ENCODE results near the gene FAM53B.
A peak's percentile ranks its signal among the peaks of the same experiment; 100 is the strongest.
"Not testable (repeated sequence)": the region's sequence is repeated elsewhere in the genome, so short reads cannot be mapped to it uniquely, and the experiment has no call there.

The FAM53B gene, protein sequence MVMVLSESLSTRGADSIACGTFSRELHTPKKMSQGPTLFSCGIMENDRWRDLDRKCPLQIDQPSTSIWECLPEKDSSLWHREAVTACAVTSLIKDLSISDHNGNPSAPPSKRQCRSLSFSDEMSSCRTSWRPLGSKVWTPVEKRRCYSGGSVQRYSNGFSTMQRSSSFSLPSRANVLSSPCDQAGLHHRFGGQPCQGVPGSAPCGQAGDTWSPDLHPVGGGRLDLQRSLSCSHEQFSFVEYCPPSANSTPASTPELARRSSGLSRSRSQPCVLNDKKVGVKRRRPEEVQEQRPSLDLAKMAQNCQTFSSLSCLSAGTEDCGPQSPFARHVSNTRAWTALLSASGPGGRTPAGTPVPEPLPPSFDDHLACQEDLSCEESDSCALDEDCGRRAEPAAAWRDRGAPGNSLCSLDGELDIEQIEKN

DNA sequence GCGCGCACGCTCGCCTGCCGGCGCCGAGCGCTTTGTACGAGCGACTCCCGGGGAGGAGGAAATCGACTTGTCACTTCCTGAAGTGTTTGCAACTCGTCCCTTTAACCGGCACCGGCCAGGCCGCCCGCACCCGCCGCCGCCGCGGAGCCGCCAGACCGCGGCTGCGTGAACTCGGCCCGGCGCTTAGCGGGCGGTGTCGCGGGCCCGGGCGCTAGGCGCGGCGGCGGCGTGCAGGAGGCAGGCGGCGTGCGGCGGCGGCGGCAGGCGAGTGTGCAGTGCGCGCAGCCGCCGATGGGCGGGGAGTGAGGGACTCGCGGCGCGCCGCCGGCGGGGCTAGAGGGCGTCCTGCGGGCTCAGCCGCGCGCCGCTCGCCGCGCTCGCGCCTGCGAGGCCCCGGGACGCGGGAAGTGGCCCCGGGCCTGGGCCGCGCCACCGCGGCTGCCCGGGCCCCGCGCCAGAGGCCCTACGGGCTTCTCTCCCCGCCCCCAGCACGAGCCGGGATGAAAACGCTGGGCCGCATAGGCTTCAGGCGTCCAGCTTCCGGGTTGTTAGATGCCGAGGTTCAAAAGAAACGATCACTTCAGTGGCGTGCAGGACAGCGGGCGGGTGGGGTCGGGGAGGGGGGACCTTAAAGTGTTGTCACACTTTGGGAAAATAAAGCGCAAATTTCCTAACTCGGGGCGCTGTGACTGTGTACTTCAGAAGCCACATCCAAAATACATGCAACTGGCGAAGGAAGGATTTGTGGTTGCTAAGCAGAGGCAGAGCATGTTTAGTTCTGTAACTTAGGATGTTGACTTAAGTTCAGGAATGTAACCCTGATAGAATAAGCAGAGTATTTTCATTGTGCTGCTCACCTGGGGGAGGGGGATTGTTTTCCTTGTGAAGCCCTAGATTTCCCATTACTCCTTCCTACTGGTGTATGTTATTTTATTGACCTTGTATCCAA, at the start of gene FAM53B:
FAM53B (minus strand) TSS at position 277 of the 949 bp plus-strand sequence. CDS start 37,665 bp downstream, outside the sequence.
- DNase-seq, result peak; percentile 58

- DNase-seq, result no peak
These were observed 48.8 kb upstream of the FAM53B start for GRCh38 chr10:124792998-124793352.

DNA sequence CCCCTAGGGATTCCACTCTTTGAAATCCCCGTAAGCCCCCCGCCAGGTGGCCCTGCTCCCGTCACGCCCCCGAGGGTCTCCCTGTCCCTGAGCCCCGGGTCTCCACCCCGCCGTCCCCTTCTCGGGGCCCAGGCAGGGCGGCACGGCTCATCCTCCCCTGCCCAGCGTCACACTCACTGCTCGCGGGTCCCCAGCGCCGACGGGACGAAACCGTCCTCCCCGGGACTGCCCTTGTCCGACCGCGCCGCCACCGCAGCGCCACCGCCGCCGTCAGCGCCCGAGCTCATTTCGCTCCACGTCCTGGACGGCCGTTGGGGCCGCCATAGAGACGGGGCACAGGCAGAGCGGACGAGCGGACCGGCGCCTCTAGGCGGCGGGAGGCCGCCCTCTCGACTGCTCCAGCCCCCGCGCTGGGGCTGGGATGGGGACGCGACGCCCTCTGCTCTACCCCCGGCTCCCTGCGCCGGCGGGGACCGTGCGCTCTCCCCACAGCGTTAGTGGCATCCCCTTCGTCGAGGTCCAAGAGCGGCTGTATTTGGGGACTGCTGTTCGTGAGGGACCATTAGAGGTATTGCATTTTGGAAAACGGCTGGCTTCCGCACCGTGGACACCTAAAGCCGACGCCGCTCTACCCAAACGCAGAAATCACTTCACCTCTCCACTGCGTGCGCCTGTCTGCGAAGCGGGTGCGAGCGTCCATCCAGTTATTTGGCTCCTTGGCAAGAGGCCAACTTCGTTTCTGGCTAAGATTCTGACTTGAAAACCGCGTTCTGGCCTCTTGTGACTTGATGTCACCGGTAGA, 47.6 kb upstream of the FAM53B start, which contains the start of gene EEF1AKMT2:
EEF1AKMT2 (minus strand) TSS at position 341 of the 802 bp plus-strand sequence; CDS start at position 287, 54 bp downstream.
- DNase-seq, result peak; percentile 56

DNA sequence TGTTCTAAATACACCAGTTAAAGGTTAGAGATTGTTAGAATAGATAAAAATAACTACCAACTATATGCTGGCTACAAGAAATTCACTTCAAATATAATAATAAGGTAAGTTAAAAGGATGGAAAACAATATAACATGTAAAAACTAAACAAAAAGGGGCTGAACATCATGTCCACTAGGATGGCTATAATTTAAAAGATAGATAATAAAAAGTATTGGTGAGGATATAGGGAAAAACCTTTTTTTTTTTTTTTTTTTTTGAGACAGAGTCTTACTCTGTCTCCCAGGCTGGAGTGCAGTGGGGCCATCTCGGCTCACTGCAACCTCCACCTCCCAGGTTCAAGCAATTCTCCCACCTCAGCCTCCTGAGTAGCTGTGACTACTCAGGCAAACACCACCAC, 38.7 kb upstream of the FAM53B start:
- not testable (repeated sequence) for DNase-seq

DNA sequence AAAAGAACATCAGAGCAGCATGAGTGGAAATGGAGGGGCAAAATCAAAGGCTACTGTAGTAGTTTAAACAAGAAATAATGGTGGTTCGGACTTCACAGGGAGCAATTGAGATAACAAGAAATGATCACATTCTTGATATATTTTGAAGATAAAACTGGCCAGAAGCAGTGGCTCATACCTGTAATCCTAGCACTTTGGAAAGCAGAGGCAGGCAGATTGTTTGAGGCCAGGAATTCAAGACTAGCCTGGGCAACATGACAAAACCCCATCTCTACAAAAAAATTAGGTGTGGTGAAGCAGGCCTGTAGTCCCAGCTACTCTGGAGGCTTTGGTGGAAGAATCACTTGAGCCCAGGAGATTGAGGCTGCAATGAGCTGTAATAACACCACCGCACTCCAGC, 24.6 kb upstream of the FAM53B start:
- no peak for DNase-seq

- DNase-seq, result no peak
These were observed 21.1 kb upstream of the FAM53B start for GRCh38 chr10:124765256-124765655.

DNA sequence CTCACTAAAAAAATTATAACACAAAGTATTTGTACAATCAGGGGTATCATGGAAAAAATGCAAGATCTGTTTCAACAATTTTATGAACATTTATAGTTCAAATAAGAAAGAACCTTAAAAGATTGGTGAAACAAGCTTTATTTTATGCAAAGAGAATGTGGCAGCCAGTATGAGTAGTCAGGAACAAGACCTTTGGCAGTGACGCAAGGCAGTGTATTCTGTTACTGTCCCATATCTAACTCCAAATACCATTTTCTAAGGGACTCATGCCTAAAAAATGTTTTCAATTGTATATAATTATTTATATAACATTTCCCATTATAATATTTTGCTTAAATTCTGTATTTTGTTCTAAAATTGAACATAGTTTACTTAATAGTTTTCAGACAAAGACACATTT, 19.1 kb upstream of the FAM53B start:
- no peak for DNase-seq

- DNase-seq, result no peak
These were observed 18.1 kb upstream of the FAM53B start for GRCh38 chr10:124762281-124762680.

DNA sequence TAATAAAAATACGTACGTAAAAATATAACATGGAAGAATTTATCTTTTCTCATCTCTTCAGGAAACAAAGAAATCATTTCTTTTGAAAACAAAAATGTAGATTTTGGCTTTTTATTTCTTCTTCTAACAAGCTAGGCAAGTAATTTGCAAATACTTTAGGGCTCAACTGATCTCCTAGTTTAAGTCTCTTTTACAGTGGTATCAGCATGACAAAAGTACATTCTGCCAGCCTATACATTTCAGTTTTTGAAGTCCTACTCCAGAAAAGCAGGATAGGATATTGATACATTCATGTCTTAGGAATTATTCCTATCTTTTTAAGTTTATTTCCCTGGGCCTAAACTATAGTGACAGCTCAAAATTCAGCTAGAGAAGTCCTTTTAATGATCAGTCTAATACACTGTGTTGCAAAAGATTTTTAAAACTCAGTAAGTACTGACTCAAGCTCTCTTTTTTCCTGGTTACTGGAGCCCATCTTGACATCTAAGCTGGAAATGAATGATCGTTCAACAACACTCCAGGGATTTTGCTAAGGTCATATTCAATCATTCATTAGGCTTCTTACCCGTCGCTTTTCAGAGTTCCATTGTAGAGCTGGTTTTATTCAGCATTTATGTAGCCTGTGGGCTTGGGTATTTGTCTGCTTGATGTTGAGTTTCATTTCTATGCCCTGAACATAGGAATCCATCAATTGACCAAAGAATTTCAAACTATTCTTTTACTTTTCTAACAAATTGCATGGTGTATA, 12.2 kb upstream of the FAM53B start:
- no peak for DNase-seq

DNA sequence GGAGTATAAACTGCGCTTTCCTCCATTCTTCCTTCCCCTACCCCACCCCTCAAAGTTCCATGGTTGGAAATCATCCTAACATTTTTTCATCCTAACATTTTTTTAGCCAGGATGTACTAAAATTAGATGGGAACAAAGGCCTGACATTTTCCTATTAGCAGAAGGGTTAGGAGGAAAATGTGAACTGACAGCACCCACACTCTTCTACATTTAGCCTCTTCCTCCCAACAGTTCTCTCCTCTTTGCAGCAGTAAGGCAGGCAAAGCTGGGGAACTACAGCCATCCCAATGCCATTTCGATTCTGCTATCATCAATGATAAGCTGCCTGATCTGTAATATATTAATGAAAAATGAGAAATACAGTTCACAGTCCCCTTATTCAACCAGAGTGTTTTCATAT, 11.4 kb upstream of the FAM53B start:
- DNase-seq, result no peak

DNA sequence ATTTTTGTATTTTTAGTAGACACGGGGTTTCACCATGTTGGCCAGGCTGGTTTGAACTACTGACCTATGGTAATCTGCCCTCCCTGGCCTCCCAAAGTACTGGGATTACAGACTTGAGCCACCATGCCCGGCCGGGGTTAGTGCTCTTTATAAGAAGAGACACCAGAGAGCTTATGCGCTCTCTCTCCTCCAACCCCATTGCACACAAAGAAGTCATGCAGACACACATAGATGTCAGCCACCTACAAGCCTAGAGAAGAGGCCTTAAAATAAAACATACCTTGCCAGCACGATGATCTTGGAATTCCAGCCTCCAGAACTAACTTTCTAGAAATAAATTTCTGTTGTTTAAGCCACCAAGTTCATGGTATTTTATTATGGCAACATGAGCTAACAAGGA, 10.0 kb upstream of the FAM53B start:
- DNase-seq, result no peak

DNA sequence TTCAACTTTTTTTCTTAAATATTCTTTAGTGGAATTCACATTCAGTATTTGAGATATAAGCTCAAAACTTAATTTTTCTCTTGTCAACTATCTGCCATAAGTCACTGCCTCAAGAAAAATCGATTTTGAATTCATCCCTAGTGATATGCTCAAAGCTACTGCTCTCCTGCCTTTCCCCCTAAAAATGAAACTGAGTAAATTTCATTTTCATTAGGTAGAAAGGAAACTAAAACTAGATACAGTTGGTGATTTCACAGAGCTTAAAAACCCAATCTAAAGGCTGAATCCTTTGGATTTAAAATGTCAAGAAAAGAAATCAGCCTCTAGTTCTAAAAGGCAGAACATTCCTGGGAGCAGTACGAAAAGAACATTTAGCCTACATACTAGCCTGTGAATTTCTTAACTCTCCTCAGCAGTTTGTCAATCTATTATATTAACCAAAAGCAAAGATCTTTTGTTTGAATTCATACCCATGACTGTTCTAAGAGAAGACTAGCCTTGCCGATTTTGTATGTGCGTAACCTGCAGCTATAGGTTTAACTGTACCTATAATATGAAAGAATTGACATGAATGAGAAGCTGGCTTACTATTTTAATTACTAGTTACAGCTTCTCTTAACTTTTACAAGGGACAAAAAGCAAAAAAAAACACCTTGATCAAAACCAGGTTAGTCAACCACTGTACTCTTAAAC, 4.9 kb upstream of the FAM53B start:
- no peak for DNase-seq

DNA sequence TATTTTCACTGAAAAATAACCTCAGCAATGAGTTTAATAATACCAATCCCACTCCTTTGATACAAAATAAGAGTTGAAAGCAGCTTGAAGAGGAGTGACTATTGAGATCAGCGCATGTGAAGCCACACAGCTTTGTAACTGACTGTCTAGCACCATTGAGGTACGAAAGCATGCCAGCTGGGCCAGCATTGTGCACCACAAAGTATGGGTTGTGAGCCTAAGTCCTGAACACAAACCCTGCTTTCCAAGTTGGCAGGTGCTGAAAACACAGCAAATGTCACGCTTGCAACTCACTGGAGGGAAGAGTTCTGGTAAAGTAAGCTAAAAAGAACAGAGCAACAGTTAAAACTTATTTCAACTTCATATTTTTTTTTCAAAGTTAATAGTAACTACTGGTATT, 4.0 kb upstream of the FAM53B start:
- DNase-seq, result no peak

GRCh38 chr10:124747745-124748144, 3.6 kb upstream of the FAM53B start:
- DNase-seq, result no peak

- no peak for DNase-seq
These were observed 2.8 kb upstream of the FAM53B start for GRCh38 chr10:124746992-124747391.

GRCh38 chr10:124746447-124746846, 2.3 kb upstream of the FAM53B start:
- DNase-seq, result not testable (repeated sequence)

DNA sequence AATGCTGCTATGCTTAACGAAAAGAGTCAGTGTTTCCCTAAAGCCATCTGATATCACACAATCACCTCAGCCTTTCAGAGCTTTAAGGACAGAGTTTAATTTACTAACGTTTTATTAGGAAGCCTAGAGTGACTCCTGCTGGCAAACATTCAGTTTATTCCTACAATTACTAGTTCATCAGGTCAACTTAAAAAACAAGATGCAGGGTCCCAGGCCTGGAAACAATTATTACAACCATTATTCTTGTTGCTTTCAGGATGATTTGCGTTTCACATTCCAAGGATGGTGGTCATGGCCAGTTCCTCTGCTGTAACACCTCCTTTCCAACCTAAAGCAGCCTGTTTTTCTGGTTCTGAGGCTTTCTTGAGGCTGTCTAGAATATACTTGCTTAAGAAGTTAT, 1.5 kb upstream of the FAM53B start:
- no peak for DNase-seq

- DNase-seq, result no peak
These were observed 1.1 kb upstream of the FAM53B start for GRCh38 chr10:124745252-124745651.

DNA sequence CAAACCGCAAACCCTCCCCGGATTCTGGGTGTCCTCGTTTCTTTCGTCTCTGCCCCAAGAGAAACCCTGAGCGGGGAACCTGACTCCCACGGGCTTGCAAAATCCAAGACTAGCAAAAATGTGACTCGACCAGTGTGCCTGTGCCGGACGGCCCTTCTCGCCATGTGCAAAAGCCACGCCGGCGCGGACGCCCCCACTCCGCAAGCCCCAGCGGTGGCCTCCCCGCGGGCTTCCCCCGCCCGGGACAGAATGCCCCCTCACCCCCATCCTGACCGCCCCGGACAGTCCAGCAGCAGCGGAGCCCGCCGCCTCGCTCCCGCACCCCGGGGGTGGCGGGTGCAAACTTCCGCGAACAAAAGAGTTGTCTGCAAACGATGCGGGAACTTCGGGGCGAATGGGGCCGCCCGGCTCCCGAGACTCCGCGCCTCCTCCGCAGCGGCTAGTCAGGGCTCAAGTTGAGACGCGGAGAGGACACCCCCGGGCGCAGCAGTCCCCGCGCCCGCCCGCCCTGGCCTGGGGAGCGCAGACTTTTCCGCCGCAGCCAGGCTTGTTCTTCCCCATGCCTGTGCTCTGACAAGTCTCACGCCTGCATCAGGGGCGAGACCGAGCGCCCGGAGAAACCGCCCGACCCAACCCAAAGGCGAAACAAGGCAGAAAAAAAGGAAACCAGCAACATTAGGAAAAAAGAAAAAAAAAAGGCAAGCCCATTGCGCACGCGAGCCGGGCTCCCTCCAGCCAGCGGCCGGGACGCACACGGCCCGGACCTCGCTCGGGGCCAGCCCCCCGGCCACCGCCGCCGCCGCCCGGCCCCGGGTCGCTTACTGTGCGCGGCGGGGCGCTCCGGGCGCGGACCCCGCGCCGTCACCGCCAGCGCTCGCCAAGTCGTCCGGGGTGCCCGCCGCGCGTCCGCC, 732 bp downstream of the FAM53B start:
- no peak for DNase-seq

Data from NCI-H2171 (cell line).